Keratinocyte (primary cell): ENCODE results near the gene DNAH17. TPM values are rescaled to one million over a fixed set of nuclear protein-coding genes. Genes with fewer than 3 reads are reported as not detected.

ENCODE experiments used
- DNase-seq: peaks from one replicate; pipeline ENCODE4 v3.0.0-alpha.2; 2011; ENCODE audit warnings: low read depth, missing footprints, low spot score
- FAIRE-seq: peaks from 2 replicates; lab custom pipeline; 2011; peaks lifted over from hg19 to GRCh38; lab: Jason Lieb, UNC
- H2AFZ ChIP-seq: 2 replicates; pipeline ENCODE4 v1.6.0; 2012; ENCODE audit warnings: low read length, control low read depth, inconsistent platforms; ENCODE audit not compliant: control insufficient read depth
- H3K27ac ChIP-seq: 2 replicates; pipeline ENCODE4 v1.5.1; 2011; ENCODE audit warnings: low read length; ENCODE audit not compliant: control insufficient read depth, insufficient read depth
- H3K27me3 ChIP-seq: 3 replicates; pipeline ENCODE4 v1.6.0; 2011; ENCODE audit warnings: low read length; ENCODE audit not compliant: control insufficient read depth, insufficient read depth; ENCODE audit errors: extremely low read depth
- H3K36me3 ChIP-seq, 2 experiments: 2 replicates in 1 of 2; 3 replicates in 1 of 2; pipeline ENCODE4 v1.5.1; 2011; ENCODE audit warnings: low read length in 2 of 2, mild to moderate bottlenecking in 1 of 2; ENCODE audit not compliant: control insufficient read depth in 2 of 2, insufficient read depth in 2 of 2; ENCODE audit errors: extremely low read depth in 1 of 2
- H3K4me1 ChIP-seq: 3 replicates; pipeline ENCODE4 v1.5.1; 2011; ENCODE audit warnings: low read length; ENCODE audit not compliant: control insufficient read depth, insufficient read depth; ENCODE audit errors: extremely low read depth
- H3K4me2 ChIP-seq: 3 replicates; pipeline ENCODE4 v1.6.0; 2011; ENCODE audit warnings: low read depth, low read length; ENCODE audit not compliant: control insufficient read depth, insufficient read depth; ENCODE audit errors: extremely low read depth
- H3K4me3 ChIP-seq, 3 experiments: fragments of 200-600 bp in 1 of 3; sonication (generic) in 1 of 3; 2 replicates in 2 of 3; 3 replicates in 1 of 3; pipeline ENCODE4 v1.5.1; 2011 to 2016; ENCODE audit warnings: low read length in 3 of 3, mild to moderate bottlenecking in 3 of 3, control low read depth in 2 of 3, inconsistent platforms in 1 of 3, low read depth in 1 of 3, mixed read lengths in 1 of 3, mixed run types in 1 of 3, moderate library complexity in 1 of 3; ENCODE audit not compliant: control insufficient read depth in 2 of 3, insufficient read depth in 2 of 3; ENCODE audit errors: extremely low read depth in 1 of 3
- H3K79me2 ChIP-seq: 2 replicates; pipeline ENCODE4 v1.6.0; 2012; ENCODE audit warnings: low read length; ENCODE audit not compliant: control insufficient read depth, insufficient read depth
- H3K9ac ChIP-seq: 3 replicates; pipeline ENCODE4 v1.6.0; 2011; ENCODE audit warnings: low read length; ENCODE audit not compliant: control insufficient read depth, insufficient read depth; ENCODE audit errors: extremely low read depth
- H3K9me1 ChIP-seq: 3 replicates; pipeline ENCODE4 v1.6.0; 2011; ENCODE audit warnings: low read length; ENCODE audit not compliant: control insufficient read depth, insufficient read depth; ENCODE audit errors: extremely low read depth
- H3K9me3 ChIP-seq: 2 replicates; pipeline ENCODE4 v1.5.1; 2012; ENCODE audit warnings: low read depth, low read length; ENCODE audit not compliant: control insufficient read depth
- H4K20me1 ChIP-seq: 3 replicates; pipeline ENCODE4 v1.6.0; 2011; ENCODE audit warnings: low read length; ENCODE audit not compliant: control insufficient read depth, insufficient read depth; ENCODE audit errors: extremely low read depth
- EZH2 ChIP-seq: IDR thresholded peaks from one replicate; pipeline ENCODE4 v1.6.1; 2012; ENCODE audit warnings: inconsistent platforms, mild to moderate bottlenecking, low read length, moderate library complexity
- dilution Hi-C: fragments of 300-500 bp; cut with MboI; formaldehyde crosslinking; loops from one replicate; pipeline ENCODE4 v1.7.0; 2020; ENCODE audit warnings: low sequenced_read_pairs; ENCODE audit not compliant: extremely low pct_ligation_motif_present
- polyA plus RNA-seq, 5 experiments: library from polyadenylated mRNA; depleted of rRNA in 3 of 5; stranded (reverse) in 3 of 5; stranded (forward) in 1 of 5; unstranded in 1 of 5; fragments of >200 nt; gene quantifications; 1 replicate in 1 of 5; 2 replicates in 3 of 5; 3 replicates in 1 of 5; pipeline versions ENCODE4 v1.2.1 to v1.2.3, GENCODE V29; 2011 to 2012; ENCODE audit warnings: missing spikeins in 2 of 5, low read depth in 1 of 5, low replicate concordance in 1 of 5
- TF ChIP-seq, protein P1 (sequence below), 3 experiments: IDR thresholded peaks in 1 of 3; conservative IDR thresholded peaks in 1 of 3; optimal IDR thresholded peaks in 1 of 3; 2 replicates in 2 of 3; 3 replicates in 1 of 3; pipeline versions ENCODE3 to v1.5.1; 2011; ENCODE audit warnings: low read length in 3 of 3, mild to moderate bottlenecking in 3 of 3, moderate library complexity in 2 of 3, control low read depth in 1 of 3, inconsistent platforms in 1 of 3; ENCODE audit not compliant: insufficient read depth in 2 of 3; ENCODE audit errors: extremely low read depth in 1 of 3

DNAH17 gene
- polyA plus RNA-seq, 1 donor (not counting 4 experiments of a cell fraction or from before 2014, with no cell fraction given) = 0.16 TPM

DNA sequence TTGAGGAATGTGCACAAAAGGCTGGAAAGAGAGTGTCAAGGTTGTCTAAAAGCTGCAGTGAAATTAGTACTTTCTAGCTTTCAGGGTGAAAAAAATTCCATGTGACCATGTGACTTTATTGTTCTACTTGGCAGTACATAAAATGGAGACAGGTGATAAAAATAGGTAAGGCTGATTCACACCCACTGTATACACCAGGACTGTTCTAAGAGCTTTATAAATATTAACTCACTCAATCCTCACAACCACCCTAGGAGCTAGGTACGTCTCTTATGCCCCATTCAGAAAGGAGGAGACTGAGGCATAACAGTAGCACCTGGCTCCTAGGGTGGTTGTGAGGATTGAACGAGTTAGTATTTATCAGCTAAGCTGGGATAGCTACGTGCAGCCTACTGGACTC is 28.2 kb upstream of the DNAH17 start:
- dilution Hi-C loops = no loop called here
- Histone ChIP-seq H3K4me1 (no peaks in the 10 kb centered on the region), H3K4me3 (no peak overlapping the region), H3K9me1 (no peaks in the 10 kb centered on the region), H3K27me3 (no peaks in the 10 kb centered on the region), H4K20me1 (no peaks in the 10 kb centered on the region), H3K79me2 (no peaks in the 10 kb centered on the region), H3K36me3 (no peaks in the 10 kb centered on the region), H3K9ac (no peak overlapping the region), H2AFZ (no peak overlapping the region), H3K27ac (no peak overlapping the region), H3K9me3 (no peaks in the 10 kb centered on the region), H3K4me2 (no peak overlapping the region)
- no peak for DNase-seq
- TF ChIP-seq, protein P1, sequence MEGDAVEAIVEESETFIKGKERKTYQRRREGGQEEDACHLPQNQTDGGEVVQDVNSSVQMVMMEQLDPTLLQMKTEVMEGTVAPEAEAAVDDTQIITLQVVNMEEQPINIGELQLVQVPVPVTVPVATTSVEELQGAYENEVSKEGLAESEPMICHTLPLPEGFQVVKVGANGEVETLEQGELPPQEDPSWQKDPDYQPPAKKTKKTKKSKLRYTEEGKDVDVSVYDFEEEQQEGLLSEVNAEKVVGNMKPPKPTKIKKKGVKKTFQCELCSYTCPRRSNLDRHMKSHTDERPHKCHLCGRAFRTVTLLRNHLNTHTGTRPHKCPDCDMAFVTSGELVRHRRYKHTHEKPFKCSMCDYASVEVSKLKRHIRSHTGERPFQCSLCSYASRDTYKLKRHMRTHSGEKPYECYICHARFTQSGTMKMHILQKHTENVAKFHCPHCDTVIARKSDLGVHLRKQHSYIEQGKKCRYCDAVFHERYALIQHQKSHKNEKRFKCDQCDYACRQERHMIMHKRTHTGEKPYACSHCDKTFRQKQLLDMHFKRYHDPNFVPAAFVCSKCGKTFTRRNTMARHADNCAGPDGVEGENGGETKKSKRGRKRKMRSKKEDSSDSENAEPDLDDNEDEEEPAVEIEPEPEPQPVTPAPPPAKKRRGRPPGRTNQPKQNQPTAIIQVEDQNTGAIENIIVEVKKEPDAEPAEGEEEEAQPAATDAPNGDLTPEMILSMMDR (optimal IDR thresholded peaks at IDR 0.05 in 1 of 3, IDR thresholded peaks at IDR 0.05 in 1 of 3, conservative IDR thresholded peaks at IDR 0.05 in 1 of 3; ENCODE audit: extremely low read depth in 1 of 3, insufficient read depth in 2 of 3, low read length in 3 of 3) = no peak
- TF ChIP-seq EZH2 = no peak
- no peak for FAIRE-seq

DNA sequence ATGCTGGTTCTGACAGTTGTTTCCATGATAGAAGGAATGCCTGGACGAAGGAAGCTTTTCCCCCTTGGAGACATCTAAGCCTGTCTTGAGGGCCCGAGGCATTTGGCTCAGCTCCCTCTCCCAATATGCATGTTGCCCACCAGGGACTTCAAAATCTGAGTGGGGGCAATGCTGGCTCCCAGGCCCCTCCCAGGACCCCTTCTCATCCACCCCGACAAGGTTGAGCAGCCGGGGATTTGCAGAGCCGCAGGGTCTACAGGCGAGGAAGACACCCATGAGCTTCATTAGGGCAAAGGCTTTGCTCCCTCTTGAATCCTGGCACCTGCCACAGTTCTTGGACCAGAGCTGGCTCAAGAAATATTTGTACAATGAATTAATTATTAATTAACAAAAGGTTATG is 25.1 kb upstream of the DNAH17 start:
- Histone ChIP-seq H3K4me3 (no peak overlapping the region), H3K4me1 (no peaks in the 10 kb centered on the region), H4K20me1 (no peaks in the 10 kb centered on the region), H3K27me3 (no peaks in the 10 kb centered on the region), H3K27ac (no peak overlapping the region), H3K9me1 (no peaks in the 10 kb centered on the region), H2AFZ (no peak overlapping the region), H3K9ac (no peak overlapping the region), H3K36me3 (no peaks in the 10 kb centered on the region), H3K4me2 (no peak overlapping the region), H3K9me3 (no peaks in the 10 kb centered on the region), H3K79me2 (no peaks in the 10 kb centered on the region)
- dilution Hi-C loops = no loop called here
- TF ChIP-seq, protein P1 (optimal IDR thresholded peaks at IDR 0.05 in 1 of 3, IDR thresholded peaks at IDR 0.05 in 1 of 3, conservative IDR thresholded peaks at IDR 0.05 in 1 of 3; ENCODE audit: extremely low read depth in 1 of 3, insufficient read depth in 2 of 3, low read length in 3 of 3) = no peak
- no peak for TF ChIP-seq EZH2
- no peak for DNase-seq
- FAIRE-seq = no peak
